G401.6 (cell line): Measurements from ENCODE around the gene NFE2L1.
"Not testable (repeated sequence)": the region's sequence is repeated elsewhere in the genome, so short reads cannot be mapped to it uniquely, and the experiment has no call there.

ENCODE experiments used
- FAIRE-seq: peaks from 2 replicates; lab custom pipeline; 2012; peaks lifted over from hg19 to GRCh38; lab: Jason Lieb, UNC

The NFE2L1 gene, protein sequence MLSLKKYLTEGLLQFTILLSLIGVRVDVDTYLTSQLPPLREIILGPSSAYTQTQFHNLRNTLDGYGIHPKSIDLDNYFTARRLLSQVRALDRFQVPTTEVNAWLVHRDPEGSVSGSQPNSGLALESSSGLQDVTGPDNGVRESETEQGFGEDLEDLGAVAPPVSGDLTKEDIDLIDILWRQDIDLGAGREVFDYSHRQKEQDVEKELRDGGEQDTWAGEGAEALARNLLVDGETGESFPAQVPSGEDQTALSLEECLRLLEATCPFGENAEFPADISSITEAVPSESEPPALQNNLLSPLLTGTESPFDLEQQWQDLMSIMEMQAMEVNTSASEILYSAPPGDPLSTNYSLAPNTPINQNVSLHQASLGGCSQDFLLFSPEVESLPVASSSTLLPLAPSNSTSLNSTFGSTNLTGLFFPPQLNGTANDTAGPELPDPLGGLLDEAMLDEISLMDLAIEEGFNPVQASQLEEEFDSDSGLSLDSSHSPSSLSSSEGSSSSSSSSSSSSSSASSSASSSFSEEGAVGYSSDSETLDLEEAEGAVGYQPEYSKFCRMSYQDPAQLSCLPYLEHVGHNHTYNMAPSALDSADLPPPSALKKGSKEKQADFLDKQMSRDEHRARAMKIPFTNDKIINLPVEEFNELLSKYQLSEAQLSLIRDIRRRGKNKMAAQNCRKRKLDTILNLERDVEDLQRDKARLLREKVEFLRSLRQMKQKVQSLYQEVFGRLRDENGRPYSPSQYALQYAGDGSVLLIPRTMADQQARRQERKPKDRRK

DNA sequence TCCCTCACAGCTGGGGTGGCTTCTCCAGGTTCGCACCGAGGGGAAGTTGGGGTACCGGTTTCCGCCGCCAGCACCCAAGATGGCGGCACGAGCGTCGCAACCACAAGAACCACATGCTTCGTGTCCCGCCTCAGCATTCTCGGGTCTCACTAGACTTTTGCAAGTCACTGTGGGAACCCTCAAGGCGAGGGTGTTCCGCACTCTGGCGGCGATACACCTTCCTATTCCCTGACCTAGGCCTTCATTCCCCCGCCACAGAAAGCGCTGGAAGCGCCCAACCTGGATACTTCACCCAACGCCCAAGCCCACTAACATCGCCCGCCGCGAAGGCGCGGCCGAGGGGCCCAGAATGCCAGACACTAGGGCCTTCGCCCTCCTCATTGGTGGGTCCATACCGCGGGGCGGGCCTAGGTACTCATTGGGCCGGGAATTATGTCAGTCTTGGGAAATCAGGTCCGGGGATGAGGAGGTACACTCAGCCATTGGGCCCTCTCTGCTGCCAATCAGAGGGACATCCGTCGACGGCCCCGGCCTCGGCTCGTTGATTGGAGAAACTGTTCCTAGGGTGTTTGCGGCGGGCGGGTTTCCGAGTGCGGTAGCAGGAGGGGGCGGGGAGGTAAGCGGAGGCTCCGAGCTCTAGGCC, at the start of gene NFE2L1:
TSS of gene NFE2L1 (plus strand) at position 619 of the 643 bp plus-strand sequence. CDS start 2,760 bp downstream, outside the sequence.
- peak; percentile 95 for FAIRE-seq

DNA sequence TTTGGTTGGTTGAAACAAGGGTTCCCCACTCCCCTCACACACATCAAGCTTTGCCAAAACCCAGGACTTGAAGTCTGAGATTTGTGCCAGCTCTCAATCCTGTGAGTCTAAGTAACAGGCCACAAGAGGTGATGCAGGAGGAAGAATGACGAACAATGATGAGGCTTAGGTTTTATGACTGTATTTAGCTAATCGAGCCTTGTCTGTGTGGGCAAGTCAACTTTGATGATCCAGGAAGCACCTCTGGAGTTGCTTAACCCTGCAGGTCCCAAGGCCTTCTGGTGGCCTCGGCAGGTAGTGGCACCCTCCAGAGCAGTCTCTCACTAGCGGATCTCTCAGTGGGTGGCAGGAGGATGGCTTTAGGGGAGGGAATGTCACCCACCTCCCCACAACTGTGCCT, 48.6 kb upstream of the NFE2L1 start:
- FAIRE-seq, result no peak

DNA sequence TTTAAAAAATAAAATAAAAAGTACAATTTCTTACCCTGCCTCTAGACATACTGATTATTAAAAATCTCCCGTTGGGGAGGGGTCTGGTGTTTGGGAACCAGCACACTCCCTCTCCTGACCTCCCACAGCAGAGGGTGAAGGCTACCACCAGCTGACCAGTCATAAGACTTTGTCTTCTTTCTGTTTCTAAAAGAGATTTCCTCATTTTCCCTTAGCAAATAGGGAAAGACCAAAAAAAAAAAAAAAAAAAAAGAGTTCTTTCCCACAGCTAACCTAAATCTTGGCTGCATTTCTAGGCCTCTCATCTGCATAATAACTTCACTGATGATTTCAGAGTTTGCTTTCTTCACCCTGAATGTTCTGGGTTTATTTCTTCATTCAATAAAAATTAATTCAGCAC, 47.0 kb upstream of the NFE2L1 start:
- FAIRE-seq, result peak; percentile 17

DNA sequence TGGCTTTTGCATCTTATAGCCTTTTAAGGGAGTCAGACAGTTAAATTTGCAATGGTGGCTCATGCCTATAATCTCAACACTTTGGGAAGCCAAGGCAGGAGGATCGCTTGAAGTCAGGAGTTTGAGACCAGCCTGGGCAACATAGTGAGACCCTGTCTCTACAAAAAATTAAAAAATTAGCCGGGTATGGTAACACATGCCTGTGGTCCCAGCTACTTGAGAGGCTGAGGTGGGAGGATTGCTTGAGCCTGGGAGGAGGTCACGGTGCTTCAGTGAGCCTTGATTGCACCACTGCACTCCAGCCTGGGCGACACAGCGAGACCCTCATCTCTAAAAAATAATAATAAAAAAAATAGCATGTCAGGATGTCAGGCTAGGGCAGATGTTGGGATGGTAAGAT, 46.5 kb upstream of the NFE2L1 start:
- FAIRE-seq, result not testable (repeated sequence)

DNA sequence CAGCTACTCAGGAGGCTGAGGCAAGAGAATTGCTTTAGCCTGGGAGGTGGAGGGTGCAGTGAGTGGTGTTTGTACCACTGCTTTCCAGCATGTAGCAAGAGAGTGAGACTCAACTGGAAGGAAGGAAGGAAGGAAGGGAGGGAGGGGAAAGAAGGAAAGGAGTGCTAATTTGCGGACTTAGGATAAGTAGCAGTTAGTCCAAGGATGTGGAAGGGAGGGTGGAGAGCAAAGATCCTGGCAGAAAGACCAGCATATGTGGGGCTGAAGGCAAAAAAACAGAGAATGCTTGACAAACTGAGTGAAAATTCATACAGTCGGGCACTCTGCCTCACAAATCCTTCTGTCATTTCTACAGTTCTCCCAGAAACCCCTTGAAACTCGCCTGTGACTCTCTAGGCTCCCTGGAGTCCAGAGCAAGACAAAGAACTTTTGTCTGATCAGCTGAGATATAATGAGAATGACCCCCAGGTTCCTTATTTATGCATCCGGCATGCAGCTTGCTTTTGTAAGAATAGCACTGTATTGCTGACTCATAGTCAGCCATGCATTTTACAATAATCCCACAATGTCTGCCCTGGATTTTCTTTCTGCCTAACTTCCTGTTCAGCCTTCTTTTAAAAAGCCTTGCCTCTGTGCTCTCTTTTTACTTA, 45.8 kb upstream of the NFE2L1 start:
- peak; percentile 96 for FAIRE-seq

DNA sequence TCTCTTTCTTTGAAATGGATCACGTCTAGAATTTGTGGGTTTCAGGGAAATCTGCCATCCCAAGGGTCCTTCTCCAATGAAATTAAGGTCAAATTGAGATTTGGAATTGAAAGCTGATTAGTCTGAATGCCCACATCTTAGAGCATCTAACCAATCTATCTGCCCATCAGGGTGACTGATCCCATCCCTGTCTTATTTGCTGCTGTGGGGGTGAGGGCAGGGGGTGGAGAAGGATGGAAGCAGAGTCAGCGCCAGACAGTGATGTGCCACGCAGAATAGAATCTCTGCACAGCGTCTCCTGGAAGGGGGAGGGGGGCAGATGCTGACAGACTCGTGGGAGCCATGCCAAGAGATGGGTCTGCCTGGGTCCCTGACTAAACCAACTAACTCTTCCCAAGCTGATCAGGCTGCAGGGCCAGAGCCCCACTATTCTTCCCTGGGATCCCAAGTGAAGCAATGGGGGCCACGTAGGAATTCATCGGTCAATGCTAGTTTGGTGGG, 45.2 kb upstream of the NFE2L1 start:
- no peak for FAIRE-seq

DNA sequence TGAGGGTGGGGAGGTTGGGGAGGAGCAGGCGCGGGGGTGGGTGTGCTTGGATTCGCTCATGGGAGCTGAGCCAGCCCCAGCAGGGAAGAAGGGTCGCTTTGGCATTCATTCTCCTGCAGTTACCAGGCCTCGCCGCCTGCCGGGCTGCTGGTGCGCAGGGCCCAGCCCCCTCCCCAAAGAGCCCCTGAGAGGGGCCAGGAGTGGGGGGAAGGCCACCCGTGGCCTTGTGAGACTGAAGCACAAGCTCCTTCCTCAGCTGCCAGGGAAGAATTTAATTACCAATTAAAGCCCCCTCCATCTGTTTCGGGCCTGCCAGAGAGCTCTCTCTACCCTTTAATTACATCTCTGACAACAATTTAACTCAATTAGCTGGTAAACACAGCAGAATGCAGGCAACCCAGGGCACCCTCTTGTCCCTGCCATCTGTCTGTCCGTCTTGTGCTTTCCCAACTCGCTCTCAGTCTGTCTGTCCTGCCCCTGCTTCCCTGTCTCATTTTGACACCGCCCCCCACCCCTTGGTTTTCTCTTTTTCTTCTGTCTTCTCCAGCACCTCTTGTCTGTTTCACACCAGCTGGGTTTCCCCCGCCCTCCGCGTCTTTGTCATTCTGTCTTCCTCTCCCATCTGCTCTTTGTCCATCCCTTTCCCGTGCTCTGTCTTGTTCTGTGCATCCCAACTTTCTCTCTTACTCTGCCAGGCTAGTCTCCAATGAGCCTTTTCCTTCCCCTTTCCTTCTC, 44.6 kb upstream of the NFE2L1 start:
- FAIRE-seq, result no peak

DNA sequence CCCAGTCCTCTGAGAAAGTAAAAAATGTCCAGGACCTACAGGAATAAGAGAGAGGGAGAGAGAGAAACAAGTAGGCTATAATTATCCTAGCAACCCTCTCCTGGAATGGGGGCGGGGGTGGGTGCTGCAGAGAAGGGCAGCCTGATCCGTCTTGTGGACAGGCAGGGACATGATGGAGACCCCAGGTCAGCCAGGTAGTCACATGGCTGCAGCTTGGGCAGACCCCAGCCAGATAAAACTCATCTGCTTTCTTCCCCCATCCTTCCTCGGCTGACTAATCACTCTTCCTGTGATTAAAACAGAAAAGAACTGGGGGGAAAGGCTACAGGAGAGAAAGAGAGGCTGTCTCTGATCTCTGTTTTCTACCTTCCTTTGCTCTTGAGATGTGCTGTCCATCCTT, 43.2 kb upstream of the NFE2L1 start:
- FAIRE-seq, result no peak

DNA sequence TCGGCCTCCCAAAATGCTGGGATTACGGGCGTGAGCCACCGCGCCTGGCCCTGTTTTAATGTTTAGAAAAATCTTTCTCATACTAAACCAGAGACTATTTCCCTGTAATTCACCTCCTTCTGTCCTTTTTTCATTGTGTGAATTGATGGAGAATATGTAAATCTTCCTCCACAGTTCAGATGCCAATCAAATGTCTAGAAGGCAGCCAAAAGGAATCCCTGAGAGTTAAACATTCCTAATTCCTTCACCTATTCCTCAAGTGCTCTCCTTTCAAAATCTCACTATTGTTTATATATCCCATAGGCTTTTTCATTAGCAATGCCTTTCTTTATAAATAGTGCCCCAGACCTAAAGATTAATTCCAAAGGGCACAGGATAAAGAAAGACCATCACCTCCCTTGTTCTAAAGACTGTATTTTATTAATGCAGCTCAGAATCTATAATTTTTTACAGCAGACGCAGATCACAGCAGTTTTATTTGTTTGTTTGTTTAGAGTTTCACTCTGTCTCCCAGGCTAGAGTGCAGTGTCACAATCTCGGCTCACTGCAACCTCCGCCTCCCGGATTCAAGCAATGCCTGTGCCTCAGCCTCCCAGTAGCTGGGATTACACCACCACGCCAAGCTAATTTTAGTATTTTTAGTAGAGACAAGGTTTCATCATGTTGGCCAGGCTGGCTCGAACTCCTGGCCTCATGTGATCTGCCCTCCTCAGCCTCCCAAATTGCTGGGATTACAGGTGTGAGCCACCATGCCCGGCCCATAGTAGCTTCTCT, 41.0 kb upstream of the NFE2L1 start:
- no peak for FAIRE-seq

DNA sequence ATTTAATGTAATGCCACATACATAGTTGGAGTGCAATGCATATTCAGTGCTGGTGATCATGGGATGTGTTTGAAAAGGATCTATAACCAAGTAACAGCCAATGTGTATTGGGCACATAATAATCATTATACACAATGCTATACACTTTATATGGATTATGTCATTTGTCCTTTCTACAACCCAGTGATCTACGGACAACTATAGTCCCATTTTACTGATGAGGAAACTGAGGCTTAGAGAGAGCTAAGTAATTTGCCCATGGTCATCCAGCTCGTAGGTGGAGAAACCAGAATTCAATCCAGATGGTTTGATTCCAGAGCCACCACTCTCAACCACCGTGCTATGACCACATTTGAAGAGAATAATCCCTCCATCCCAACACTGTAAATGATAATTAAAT, 38.0 kb upstream of the NFE2L1 start:
- FAIRE-seq, result no peak

DNA sequence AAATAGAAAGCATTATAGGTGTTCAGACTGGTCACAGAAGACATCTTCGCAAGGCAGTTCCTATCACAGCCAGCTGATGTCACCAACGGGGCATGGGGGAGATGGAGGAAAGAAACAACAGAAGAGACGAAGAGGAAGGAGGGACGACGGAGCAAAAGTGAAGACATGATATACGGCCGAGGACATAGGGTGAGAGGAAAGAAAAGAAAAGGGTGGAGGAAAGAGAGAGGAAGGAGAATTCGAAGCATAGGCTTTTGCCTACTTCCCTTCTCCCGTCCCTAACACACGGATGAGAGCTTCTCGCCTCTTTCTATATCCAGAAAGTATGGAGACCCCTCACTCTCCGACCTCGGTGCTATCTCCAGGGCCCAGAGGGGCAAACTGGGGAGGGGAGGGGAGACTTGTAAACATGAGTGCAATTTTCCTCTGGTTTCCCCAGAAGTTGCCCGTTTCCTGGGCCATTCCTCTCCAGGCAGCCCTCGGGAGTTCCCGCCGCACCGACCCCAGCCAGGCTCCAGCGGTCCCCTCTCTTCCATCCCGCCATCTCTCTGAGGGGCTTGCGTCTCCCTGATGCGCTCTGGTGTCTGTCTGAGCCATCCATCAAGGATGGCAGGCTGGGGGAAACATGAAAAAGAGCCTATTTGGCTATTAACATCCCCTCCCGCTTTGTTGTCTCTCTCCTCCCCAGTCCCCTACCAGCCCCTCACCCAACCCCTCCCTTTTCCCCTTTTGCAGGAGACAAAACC, 36.6 kb upstream of the NFE2L1 start:
- peak; percentile 15 for FAIRE-seq

DNA sequence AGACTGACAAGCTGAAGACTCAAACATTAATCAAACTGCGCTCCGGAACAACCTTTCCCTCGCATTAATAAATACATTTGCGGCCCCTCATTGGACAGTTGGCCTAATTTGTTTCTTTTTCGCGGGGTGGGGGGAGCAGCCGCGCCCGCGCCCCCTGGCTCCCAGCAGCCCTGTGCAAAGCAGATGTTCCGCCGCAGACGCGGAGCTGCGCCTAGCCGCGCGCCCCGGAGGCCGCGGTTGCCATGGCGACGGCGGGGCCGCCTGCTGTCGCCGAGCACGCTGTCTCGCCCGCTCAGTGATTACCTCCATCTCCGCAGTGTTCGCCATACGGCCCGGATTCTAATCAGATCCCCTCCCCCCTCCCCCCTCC, 36.0 kb upstream of the NFE2L1 start:
- no peak for FAIRE-seq

DNA sequence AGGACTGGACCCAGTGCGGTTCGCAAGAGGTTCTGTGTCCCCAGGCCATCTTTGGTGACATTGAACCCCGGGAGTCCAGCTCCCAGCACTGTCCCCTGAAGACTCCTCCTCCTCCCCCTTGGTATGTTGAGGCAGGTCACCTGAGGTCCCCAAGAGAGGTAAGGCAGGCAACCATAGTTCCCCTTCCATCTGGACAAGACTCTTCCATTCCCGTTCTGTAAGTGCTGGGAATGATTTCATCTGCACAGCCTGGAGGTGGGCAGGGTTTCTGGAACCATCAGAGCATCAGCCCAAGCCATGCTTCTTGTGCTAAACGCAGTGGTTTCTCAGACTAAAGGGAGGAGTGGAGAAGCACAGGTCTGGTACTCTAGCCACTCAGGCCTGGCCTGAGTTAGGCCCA, 35.5 kb upstream of the NFE2L1 start:
- FAIRE-seq, result no peak

DNA sequence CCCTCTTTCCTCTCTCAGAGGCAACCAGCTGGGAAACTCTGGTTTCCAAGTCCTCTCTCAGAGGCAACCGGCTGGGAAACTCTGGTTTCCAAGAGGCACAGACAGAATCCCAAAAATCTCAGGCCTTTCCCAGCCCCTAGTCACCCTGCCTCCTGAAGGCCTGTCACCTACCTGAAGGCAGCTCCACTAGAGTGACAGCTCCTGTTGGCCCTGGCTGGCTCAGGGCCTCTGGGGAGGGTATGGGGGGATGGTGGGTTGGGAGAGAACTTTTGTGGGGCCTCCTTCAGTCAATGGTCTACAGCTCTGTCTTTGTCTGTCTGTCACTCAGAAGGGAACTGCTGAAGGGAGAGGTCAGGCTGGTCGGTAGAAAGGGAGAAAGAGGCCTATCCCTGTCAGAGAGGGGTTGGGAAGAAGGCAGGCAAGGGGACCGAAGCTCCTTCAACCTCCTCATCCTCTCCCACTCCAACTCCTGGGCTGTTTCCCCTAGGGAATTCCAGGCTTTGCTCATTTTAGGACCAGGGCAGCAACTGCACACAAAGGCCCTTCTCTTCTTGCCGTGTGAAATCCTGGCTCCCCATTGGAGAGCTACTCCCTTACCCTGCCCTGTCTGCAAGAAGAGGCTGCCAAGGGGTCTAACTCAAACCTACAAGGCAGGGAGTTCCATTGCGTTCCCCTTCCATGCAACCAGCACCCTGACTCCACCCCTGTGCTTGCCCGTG, 34.1 kb upstream of the NFE2L1 start:
- FAIRE-seq, result no peak

DNA sequence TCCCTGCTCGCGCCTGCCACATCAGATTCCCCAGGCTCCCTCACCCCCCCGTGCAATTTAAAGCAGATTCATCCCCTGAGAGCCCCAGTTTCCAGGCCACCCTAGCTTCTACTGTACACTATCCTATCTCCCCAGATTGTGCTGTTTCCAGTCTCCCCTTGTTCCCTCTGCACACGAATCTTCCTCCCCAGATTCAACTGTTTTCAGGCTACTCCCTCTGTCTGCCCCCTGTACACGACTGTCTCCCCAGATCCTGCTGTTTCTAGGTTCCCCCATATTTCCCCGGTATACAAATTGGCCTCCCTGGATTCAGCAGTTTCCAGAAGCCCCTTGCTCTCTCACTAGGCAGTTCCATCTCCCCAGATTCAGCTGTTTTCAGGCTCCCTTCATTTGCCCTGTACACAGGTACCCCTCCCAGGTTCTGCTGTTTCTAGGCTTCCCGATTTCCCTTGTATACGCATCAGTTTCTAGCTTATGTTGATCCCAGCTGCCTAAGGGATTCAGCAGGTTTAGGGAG, 33.5 kb upstream of the NFE2L1 start:
- peak; percentile 95 for FAIRE-seq

DNA sequence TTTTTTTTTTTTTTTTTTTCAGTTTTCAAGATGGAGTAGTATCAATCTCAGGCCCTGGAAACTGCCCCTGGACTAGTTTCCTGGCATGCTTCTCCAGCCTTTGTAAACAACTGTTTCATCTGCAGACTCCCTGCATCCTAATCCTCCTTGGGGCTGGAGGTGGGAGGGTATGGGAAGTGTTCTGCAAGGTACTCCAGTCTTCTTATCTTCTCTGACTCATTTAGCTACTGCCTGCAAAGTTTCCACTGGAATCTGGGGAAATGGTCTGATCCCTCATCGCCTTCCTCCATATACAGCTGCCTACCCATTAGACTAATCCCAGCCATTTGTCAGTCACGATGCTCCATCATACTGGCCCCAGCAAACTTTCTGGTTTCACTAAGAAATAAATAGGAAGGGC, 32.0 kb upstream of the NFE2L1 start:
- FAIRE-seq, result no peak

DNA sequence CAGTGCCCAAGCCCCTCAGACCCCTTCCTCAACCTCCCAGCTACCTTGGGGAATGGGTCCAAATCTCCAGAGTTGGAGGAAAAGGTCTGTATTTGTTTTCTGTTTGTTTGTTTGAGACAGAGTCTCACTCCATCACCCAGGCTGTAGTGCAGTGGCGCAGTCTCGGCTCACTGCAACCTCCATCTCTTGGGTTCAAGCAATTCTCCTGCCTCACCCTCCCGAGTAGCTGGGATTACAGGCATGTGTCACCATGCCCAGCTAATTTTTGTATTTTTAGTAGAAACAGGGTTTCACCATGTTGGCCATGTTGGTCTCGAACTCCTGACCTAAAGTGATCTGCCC, 30.4 kb upstream of the NFE2L1 start:
- FAIRE-seq, result not testable (repeated sequence)

DNA sequence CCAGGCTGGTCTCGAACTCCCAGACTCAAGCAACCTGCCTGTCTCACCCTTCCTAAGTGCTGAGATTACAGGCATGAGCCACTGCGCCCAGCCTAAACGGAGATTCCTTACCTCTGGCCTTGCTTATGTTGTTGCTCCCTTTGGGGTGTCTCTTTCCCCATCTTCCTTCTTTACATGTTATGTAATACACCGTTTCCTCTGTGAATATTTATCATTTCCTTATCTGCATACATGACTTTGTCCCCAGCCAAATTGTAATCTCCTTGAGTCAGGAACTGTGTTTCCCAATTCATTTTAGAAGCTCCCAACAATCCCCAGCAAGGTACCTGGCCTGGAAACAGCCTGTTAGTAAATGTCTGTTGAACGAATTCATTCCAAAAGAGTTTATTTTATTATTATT, 26.2 kb upstream of the NFE2L1 start:
- FAIRE-seq, result no peak

DNA sequence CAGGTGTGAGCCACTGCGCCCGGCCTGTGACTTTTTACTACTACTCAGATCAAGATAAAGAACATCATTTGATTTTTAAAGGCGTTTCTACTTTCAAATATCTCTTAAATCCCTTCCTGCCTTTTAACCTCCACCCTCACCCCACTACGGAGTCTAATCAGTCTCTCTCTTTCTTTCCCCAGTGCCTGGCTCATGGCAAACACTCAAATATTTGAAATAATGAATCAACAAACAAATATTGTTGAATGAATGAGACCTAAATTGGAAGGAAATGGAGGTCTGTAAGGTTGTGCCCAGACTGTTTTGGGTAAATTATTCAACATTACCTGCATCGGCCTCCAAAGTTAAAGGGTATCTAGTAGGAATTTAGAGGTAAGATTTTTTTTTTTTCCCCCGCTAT, 25.3 kb upstream of the NFE2L1 start:
- no peak for FAIRE-seq
